MM.1S (cell line): ENCODE data around the gene PDE4B.

Experiments
- EZH2 ChIP-seq: fragments of 300-600 bp; sonication (generic); optimal IDR thresholded peaks from 2 replicates; pipeline ENCODE3; 2017; ENCODE audit warnings: low read depth, mild to moderate bottlenecking, antibody characterized with exemption, low read length, mixed read lengths
- EZH2phosphoT487 ChIP-seq: fragments of 300-600 bp; sonication (generic); IDR thresholded peaks from 2 replicates; pipeline ENCODE4 v1.6.1; 2018; ENCODE audit warnings: antibody characterized with exemption, low read length
- TF ChIP-seq, protein P1 (sequence below): fragments of 300-600 bp; sonication (generic); IDR thresholded peaks from 2 replicates; pipeline ENCODE4 v1.5.1; 2016; ENCODE audit warnings: antibody characterized with exemption, low read length, mixed read lengths

DNA sequence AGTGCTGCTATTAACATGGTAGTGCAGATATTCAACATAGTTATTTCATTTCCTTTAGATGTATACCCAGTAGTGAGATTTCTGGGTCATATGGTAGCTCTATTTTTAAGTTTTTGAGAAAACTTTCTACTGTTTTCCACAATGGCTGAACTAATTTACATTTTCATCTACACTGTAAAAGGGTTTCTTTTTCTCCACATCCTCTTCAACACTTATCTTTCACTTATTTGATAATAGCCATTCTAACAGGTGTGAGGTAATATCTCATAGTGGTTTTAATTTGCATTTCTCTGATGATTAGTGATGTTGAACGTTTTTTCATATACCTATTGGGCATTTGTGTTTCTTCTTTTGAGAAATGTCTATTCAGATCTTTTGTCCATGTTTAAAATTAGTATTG lies 149.8 kb downstream of the PDE4B start:
- TF ChIP-seq, protein P1, sequence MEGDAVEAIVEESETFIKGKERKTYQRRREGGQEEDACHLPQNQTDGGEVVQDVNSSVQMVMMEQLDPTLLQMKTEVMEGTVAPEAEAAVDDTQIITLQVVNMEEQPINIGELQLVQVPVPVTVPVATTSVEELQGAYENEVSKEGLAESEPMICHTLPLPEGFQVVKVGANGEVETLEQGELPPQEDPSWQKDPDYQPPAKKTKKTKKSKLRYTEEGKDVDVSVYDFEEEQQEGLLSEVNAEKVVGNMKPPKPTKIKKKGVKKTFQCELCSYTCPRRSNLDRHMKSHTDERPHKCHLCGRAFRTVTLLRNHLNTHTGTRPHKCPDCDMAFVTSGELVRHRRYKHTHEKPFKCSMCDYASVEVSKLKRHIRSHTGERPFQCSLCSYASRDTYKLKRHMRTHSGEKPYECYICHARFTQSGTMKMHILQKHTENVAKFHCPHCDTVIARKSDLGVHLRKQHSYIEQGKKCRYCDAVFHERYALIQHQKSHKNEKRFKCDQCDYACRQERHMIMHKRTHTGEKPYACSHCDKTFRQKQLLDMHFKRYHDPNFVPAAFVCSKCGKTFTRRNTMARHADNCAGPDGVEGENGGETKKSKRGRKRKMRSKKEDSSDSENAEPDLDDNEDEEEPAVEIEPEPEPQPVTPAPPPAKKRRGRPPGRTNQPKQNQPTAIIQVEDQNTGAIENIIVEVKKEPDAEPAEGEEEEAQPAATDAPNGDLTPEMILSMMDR = no peak
- TF ChIP-seq EZH2 = no peak
- TF ChIP-seq EZH2phosphoT487 = no peak
